Measurements from ENCODE around the gene ABLIM1. TPM values are rescaled to one million over a fixed set of nuclear protein-coding genes. Genes with fewer than 3 reads are reported as not detected.
A peak's percentile ranks its signal among the peaks of the same experiment; 100 is the strongest.
"Not testable (repeated sequence)": the region's sequence is repeated elsewhere in the genome, so short reads cannot be mapped to it uniquely, and the experiment has no call there.

ABLIM1 gene
- total RNA-seq, 4 donors from 2014 or later, result 84.7 to 203 (median 150) TPM

- Histone ChIP-seq H3K9me3 (no peaks in the 10 kb centered on the region), H3K27ac (peak overlapping the region; percentile 2 to 79 (median 68)), H3K4me3 (no peak overlapping the region), H3K27me3 (no peaks in the 10 kb centered on the region), H3K4me1 (peaks cover 14 to 32% of the 10 kb centered on the region in 2 donors), H3K36me3 (no peaks in the 10 kb centered on the region)
- ATAC-seq, result peak; percentile 48 to 57
- intact Hi-C loops (cut with DNase I; ENCODE audit: low total_unique reads), result no loop called here
- no peak for DNase-seq
- TF ChIP-seq POLR2A (IDR thresholded peaks at IDR 0.05), result no peak
- no peak for TF ChIP-seq CTCF (IDR thresholded peaks at IDR 0.05 in 4 of 5, conservative IDR thresholded peaks at IDR 0.05 in 1 of 5)
- in situ Hi-C loops (cut with MboI; ENCODE audit: low sequenced_read_pairs in 4 of 4), result loop anchor here in 1 of 4 donors (10.0 kb wide), 1 partner anchor 144 kb away; no protein-coding TSS in a partner anchor
These were observed 40.4 kb upstream of the ABLIM1 start for GRCh38 chr10:114698271-114699061.

- H3K4me3 ChIP-seq, result no peak overlapping the region
- H3K27ac ChIP-seq, result peak overlapping the region; percentile 40 to 79 (median 68)
- H3K27me3 ChIP-seq, result no peaks in the 10 kb centered on the region
- H3K36me3 ChIP-seq, result no peaks in the 10 kb centered on the region
- in situ Hi-C loops (cut with MboI; ENCODE audit: low sequenced_read_pairs in 4 of 4) (loop anchor here in 1 of 4 donors (10.0 kb wide), 1 partner anchor 142 kb away; no protein-coding TSS in a partner anchor), intact Hi-C loops (cut with DNase I; ENCODE audit: low total_unique reads) (no loop called here)
- peaks cover 14 to 32% of the 10 kb centered on the region in 2 donors for H3K4me1 ChIP-seq
- ATAC-seq (peak; percentile 80 to 88), DNase-seq (peak; percentile 47 to 51)
- no peaks in the 10 kb centered on the region for H3K9me3 ChIP-seq
- no peak for TF ChIP-seq POLR2A (IDR thresholded peaks at IDR 0.05)
- no peak for TF ChIP-seq CTCF (IDR thresholded peaks at IDR 0.05 in 4 of 5, conservative IDR thresholded peaks at IDR 0.05 in 1 of 5)
These were observed 39.1 kb upstream of the ABLIM1 start for GRCh38 chr10:114697061-114697598.

- ATAC-seq; H3K4me3 ChIP-seq; H3K9me3 ChIP-seq; H3K36me3 ChIP-seq; DNase-seq; H3K27me3 ChIP-seq; intact Hi-C loops (cut with DNase I; ENCODE audit: low total_unique reads): not testable (repeated sequence)
- in situ Hi-C loops (cut with MboI; ENCODE audit: low sequenced_read_pairs in 4 of 4), result loop anchor here in 1 of 4 donors (10.0 kb wide), 1 partner anchor 142 kb away; no protein-coding TSS in a partner anchor
- peaks cover 14 to 32% of the 10 kb centered on the region in 2 donors for H3K4me1 ChIP-seq
- H3K27ac ChIP-seq, result peak overlapping the region in 3 of 4 donors; percentile 66 to 79 (median 69)
These were observed 38.2 kb upstream of the ABLIM1 start for GRCh38 chr10:114696301-114696700.

GRCh38 chr10:114694752-114695151 lies 36.7 kb upstream of the ABLIM1 start:
- Histone ChIP-seq H3K36me3 (no peaks in the 10 kb centered on the region), H3K27me3 (no peaks in the 10 kb centered on the region), H3K27ac (peak overlapping the region in 1 of 4 donors; percentile 12), H3K4me1 (peaks cover 14 to 32% of the 10 kb centered on the region in 2 donors), H3K4me3 (no peak overlapping the region), H3K9me3 (no peaks in the 10 kb centered on the region)
- DNase-seq, result no peak
- no peak for ATAC-seq
- in situ Hi-C loops (cut with MboI; ENCODE audit: low sequenced_read_pairs in 4 of 4) (loop anchor here in 1 of 4 donors (10.0 kb wide), 1 partner anchor 140 kb away; no protein-coding TSS in a partner anchor), intact Hi-C loops (cut with DNase I; ENCODE audit: low total_unique reads) (no loop called here)
- TF ChIP-seq POLR2A (IDR thresholded peaks at IDR 0.05) (no peak), CTCF (IDR thresholded peaks at IDR 0.05 in 4 of 5, conservative IDR thresholded peaks at IDR 0.05 in 1 of 5) (peak in 2 of 5 experiments; percentile 13 to 32)

- Histone ChIP-seq H3K27me3 (no peaks in the 10 kb centered on the region), H3K9me3 (no peaks in the 10 kb centered on the region), H3K4me3 (no peak overlapping the region), H3K27ac (peak overlapping the region in 1 of 4 donors; percentile 8), H3K36me3 (no peaks in the 10 kb centered on the region), H3K4me1 (peaks cover 14 to 32% of the 10 kb centered on the region in 2 donors)
- in situ Hi-C loops (cut with MboI; ENCODE audit: low sequenced_read_pairs in 4 of 4), result loop anchor here in 1 of 4 donors (10.0 kb wide), 1 partner anchor 139 kb away; no protein-coding TSS in a partner anchor
- intact Hi-C loops (cut with DNase I; ENCODE audit: low total_unique reads), result no loop called here
- ATAC-seq (no peak), DNase-seq (no peak)
- TF ChIP-seq POLR2A (IDR thresholded peaks at IDR 0.05), result no peak
- no peak for TF ChIP-seq CTCF (IDR thresholded peaks at IDR 0.05 in 4 of 5, conservative IDR thresholded peaks at IDR 0.05 in 1 of 5)
These were observed 36.0 kb upstream of the ABLIM1 start for GRCh38 chr10:114694062-114694461.
